Measurements from ENCODE around the gene ELF5. TPM values are rescaled to one million over a fixed set of nuclear protein-coding genes. Genes with fewer than 3 reads are reported as not detected.

ELF5 gene
- polyA plus RNA-seq, 1 donor from 2014 or later, result not detected

- no peak overlapping the region for H2AFZ ChIP-seq (ENCODE audit: low read depth, low read length)
Measured at GRCh38 chr11:34549271-34549670, 35.7 kb upstream of the ELF5 start.

GRCh38 chr11:34548278-34548677, 34.7 kb upstream of the ELF5 start:
- Histone ChIP-seq H3K4me2 (ENCODE audit: low read length) (no peak overlapping the region), H4K20me1 (ENCODE audit: insufficient read depth) (no peaks in the 10 kb centered on the region), H3K4me3 (ENCODE audit: low read length) (no peak overlapping the region), H2AFZ (ENCODE audit: low read depth, low read length) (no peak overlapping the region), H3K9ac (ENCODE audit: low read length) (no peak overlapping the region), H3K27me3 (ENCODE audit: insufficient read depth, low read depth, low read length) (no peaks in the 10 kb centered on the region), H3K79me2 (replicated peaks; ENCODE audit: insufficient read depth, low read length) (no peaks in the 10 kb centered on the region), H3K9me2 (ENCODE audit: insufficient read depth, low read length) (no peaks in the 10 kb centered on the region), H3K9me3 (ENCODE audit: low read length) (no peaks in the 10 kb centered on the region), H3K27ac (ENCODE audit: low read length) (no peak overlapping the region), H3F3A (ENCODE audit: insufficient read depth, low read length, poor library complexity, severe bottlenecking) (no peaks in the 10 kb centered on the region), H3K36me3 (ENCODE audit: insufficient read depth, low read length) (no peaks in the 10 kb centered on the region)
- TF ChIP-seq SMC3 (conservative IDR thresholded peaks at IDR 0.05; ENCODE audit: poor library complexity) (no peak), TAF1 (IDR thresholded peaks at IDR 0.05; ENCODE audit: low read depth) (no peak)

More at GRCh38 chr11:34549271-34549670, 35.7 kb upstream of the ELF5 start:
- H3K9me2 ChIP-seq (ENCODE audit: insufficient read depth, low read length), result no peaks in the 10 kb centered on the region
- no peaks in the 10 kb centered on the region for H3K9me3 ChIP-seq (ENCODE audit: low read length)
- H3F3A ChIP-seq (ENCODE audit: insufficient read depth, low read length, poor library complexity, severe bottlenecking), result no peaks in the 10 kb centered on the region
- no peak overlapping the region for H3K4me2 ChIP-seq (ENCODE audit: low read length)
- no peaks in the 10 kb centered on the region for H3K79me2 ChIP-seq (replicated peaks; ENCODE audit: insufficient read depth, low read length)
- H3K27me3 ChIP-seq (ENCODE audit: insufficient read depth, low read depth, low read length), result no peaks in the 10 kb centered on the region
- no peak overlapping the region for H3K27ac ChIP-seq (ENCODE audit: low read length)
- no peak overlapping the region for H3K9ac ChIP-seq (ENCODE audit: low read length)
- H3K4me3 ChIP-seq (ENCODE audit: low read length), result no peak overlapping the region
- TF ChIP-seq TAF1 (IDR thresholded peaks at IDR 0.05; ENCODE audit: low read depth) (no peak), EP300 (conservative IDR thresholded peaks at IDR 0.05; ENCODE audit: poor library complexity, severe bottlenecking) (no peak), CTCF (IDR thresholded peaks at IDR 0.05; ENCODE audit: poor library complexity, severe bottlenecking) (no peak), MXI1 (conservative IDR thresholded peaks at IDR 0.05; ENCODE audit: poor library complexity, severe bottlenecking) (no peak), POLR2AphosphoS5 (IDR thresholded peaks at IDR 0.05) (no peak)
- TF ChIP-seq, protein P1, sequence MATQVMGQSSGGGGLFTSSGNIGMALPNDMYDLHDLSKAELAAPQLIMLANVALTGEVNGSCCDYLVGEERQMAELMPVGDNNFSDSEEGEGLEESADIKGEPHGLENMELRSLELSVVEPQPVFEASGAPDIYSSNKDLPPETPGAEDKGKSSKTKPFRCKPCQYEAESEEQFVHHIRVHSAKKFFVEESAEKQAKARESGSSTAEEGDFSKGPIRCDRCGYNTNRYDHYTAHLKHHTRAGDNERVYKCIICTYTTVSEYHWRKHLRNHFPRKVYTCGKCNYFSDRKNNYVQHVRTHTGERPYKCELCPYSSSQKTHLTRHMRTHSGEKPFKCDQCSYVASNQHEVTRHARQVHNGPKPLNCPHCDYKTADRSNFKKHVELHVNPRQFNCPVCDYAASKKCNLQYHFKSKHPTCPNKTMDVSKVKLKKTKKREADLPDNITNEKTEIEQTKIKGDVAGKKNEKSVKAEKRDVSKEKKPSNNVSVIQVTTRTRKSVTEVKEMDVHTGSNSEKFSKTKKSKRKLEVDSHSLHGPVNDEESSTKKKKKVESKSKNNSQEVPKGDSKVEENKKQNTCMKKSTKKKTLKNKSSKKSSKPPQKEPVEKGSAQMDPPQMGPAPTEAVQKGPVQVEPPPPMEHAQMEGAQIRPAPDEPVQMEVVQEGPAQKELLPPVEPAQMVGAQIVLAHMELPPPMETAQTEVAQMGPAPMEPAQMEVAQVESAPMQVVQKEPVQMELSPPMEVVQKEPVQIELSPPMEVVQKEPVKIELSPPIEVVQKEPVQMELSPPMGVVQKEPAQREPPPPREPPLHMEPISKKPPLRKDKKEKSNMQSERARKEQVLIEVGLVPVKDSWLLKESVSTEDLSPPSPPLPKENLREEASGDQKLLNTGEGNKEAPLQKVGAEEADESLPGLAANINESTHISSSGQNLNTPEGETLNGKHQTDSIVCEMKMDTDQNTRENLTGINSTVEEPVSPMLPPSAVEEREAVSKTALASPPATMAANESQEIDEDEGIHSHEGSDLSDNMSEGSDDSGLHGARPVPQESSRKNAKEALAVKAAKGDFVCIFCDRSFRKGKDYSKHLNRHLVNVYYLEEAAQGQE (IDR thresholded peaks at IDR 0.05; ENCODE audit: borderline replicate concordance), result no peak
- H3K36me3 ChIP-seq (ENCODE audit: insufficient read depth, low read length), result no peaks in the 10 kb centered on the region
- no peaks in the 10 kb centered on the region for H4K20me1 ChIP-seq (ENCODE audit: insufficient read depth)

GRCh38 chr11:34546511-34547209, 33.1 kb upstream of the ELF5 start:
- H3F3A ChIP-seq (ENCODE audit: insufficient read depth, low read length, poor library complexity, severe bottlenecking), result no peaks in the 10 kb centered on the region
- H3K9me2 ChIP-seq (ENCODE audit: insufficient read depth, low read length), result no peaks in the 10 kb centered on the region
- H2AFZ ChIP-seq (ENCODE audit: low read depth, low read length), result no peak overlapping the region
- H3K9ac ChIP-seq (ENCODE audit: low read length), result no peak overlapping the region
- H4K20me1 ChIP-seq (ENCODE audit: insufficient read depth), result no peaks in the 10 kb centered on the region
- H3K27me3 ChIP-seq (ENCODE audit: insufficient read depth, low read depth, low read length), result no peaks in the 10 kb centered on the region
- no peak overlapping the region for H3K27ac ChIP-seq (ENCODE audit: low read length)
- H3K4me2 ChIP-seq (ENCODE audit: low read length), result no peak overlapping the region
- no peaks in the 10 kb centered on the region for H3K79me2 ChIP-seq (replicated peaks; ENCODE audit: insufficient read depth, low read length)
- H3K4me3 ChIP-seq (ENCODE audit: low read length), result no peak overlapping the region
- no peaks in the 10 kb centered on the region for H3K36me3 ChIP-seq (ENCODE audit: insufficient read depth, low read length)
- TF ChIP-seq MXI1 (conservative IDR thresholded peaks at IDR 0.05; ENCODE audit: poor library complexity, severe bottlenecking), result no peak
- H3K9me3 ChIP-seq (ENCODE audit: low read length), result no peaks in the 10 kb centered on the region

All from neural cell (in vitro differentiated cells).